PC-3 (cell line): ENCODE measurements around the gene PRORP. TPM values are rescaled to one million over a fixed set of nuclear protein-coding genes. Genes with fewer than 3 reads are reported as not detected.
A peak's percentile ranks its signal among the peaks of the same experiment; 100 is the strongest.

Source experiments
- ATAC-seq: fragments of 200-7000 bp; cut with Tn5 transposase; 2 replicates; pipeline ENCODE4 v1.9.1; 2020; ENCODE audit warnings: mild to moderate bottlenecking, moderate library complexity
- BruUV-seq: library from RNA; stranded (reverse); fragments of 400-500 nt; replicated peaks from 2 replicates; lab custom pipeline; 2021; lab: Mats Ljungman, UMichigan
- CTCF ChIA-PET: fragments of 300-600 bp; sonication (Branson Sonifier 250); formaldehyde crosslinking; loops from one replicate; lab custom pipeline; 2022; ENCODE audit warnings: antibody characterized with exemption; lab: Charles Lee
- POLR2A ChIA-PET: fragments of 300-600 bp; sonication (Branson Sonifier 250); formaldehyde crosslinking; loops from one replicate; lab custom pipeline; 2022; ENCODE audit warnings: antibody characterized with exemption; ENCODE audit not compliant: unreplicated experiment; lab: Charles Lee
- DNase-seq: peaks from one replicate; pipeline ENCODE4 v3.0.0-alpha.2; 2015
- H2AFZ ChIP-seq: fragments of 300-600 bp; sonication (generic); 2 replicates; pipeline ENCODE4 v1.6.0; 2016; ENCODE audit warnings: antibody characterized with exemption, low read length
- H3F3A ChIP-seq: fragments of 300-600 bp; sonication (generic); one replicate; pipeline ENCODE4 v1.6.0; 2017; ENCODE audit warnings: antibody characterized with exemption, low read length, control low read depth, mild to moderate bottlenecking; ENCODE audit not compliant: unreplicated experiment
- H3K27ac ChIP-seq: fragments of 300-600 bp; sonication (generic); 2 replicates; pipeline ENCODE4 v1.5.1; 2016; ENCODE audit warnings: mild to moderate bottlenecking, low read length
- H3K27me3 ChIP-seq: fragments of 300-600 bp; sonication (generic); 2 replicates; pipeline ENCODE4 v1.6.1; 2016; ENCODE audit warnings: low read length, mixed read lengths
- H3K36me3 ChIP-seq: fragments of 300-600 bp; sonication (generic); 2 replicates; pipeline ENCODE4 v1.6.1; 2016; ENCODE audit warnings: low read depth, mixed run types, low read length, mixed read lengths
- H3K4me1 ChIP-seq: fragments of 300-600 bp; sonication (generic); 2 replicates; pipeline ENCODE4 v1.5.1; 2016; ENCODE audit warnings: low read length; ENCODE audit not compliant: insufficient read depth
- H3K4me2 ChIP-seq: fragments of 300-600 bp; sonication (generic); 2 replicates; pipeline ENCODE4 v1.6.0; 2016; ENCODE audit warnings: low read length
- H3K4me3 ChIP-seq: fragments of 300-600 bp; sonication (generic); 2 replicates; pipeline ENCODE4 v1.5.1; 2016; ENCODE audit warnings: mild to moderate bottlenecking, low read length, mixed read lengths
- H3K79me2 ChIP-seq: fragments of 300-600 bp; sonication (generic); 2 replicates; pipeline ENCODE4 v1.6.1; 2017; ENCODE audit warnings: low read length, mixed read lengths
- H3K9ac ChIP-seq: fragments of 300-600 bp; sonication (generic); 2 replicates; pipeline ENCODE4 v1.6.0; 2016; ENCODE audit warnings: mild to moderate bottlenecking, low read length
- H3K9me2 ChIP-seq: fragments of 300-600 bp; sonication (generic); replicated peaks from 2 replicates; pipeline ENCODE4 v1.6.1; 2016; ENCODE audit warnings: mixed run types, low read length, mixed read lengths
- H3K9me3 ChIP-seq: fragments of 300-600 bp; sonication (generic); 2 replicates; pipeline ENCODE4 v1.6.1; 2016; ENCODE audit warnings: low read length, mixed read lengths
- H4K20me1 ChIP-seq: fragments of 300-600 bp; sonication (generic); 2 replicates; pipeline ENCODE4 v1.6.1; 2016; ENCODE audit warnings: low read length, mixed read lengths
- EZH2 ChIP-seq: fragments of 300-600 bp; sonication (generic); IDR thresholded peaks from one replicate; pipeline ENCODE4 v1.6.1; 2017; ENCODE audit warnings: antibody characterized with exemption, mild to moderate bottlenecking, low read length; ENCODE audit not compliant: unreplicated experiment
- EZH2phosphoT487 ChIP-seq: fragments of 300-600 bp; sonication (generic); IDR thresholded peaks from 2 replicates; pipeline ENCODE4 v1.6.1; 2018; ENCODE audit warnings: mild to moderate bottlenecking, antibody characterized with exemption, low read length, borderline replicate concordance
- intact Hi-C: fragments of 100-400 bp; cut with micrococcal nuclease; formaldehyde crosslinking; loops from 2 replicates; pipeline ENCODE4 v1.9.0; 2023
- total RNA-seq: library from RNA; depleted of rRNA; stranded (reverse); fragments of >200 nt; gene quantifications from 2 replicates; pipeline ENCODE4 v1.2.3, GENCODE V29; 2014
- TF ChIP-seq, protein P1 (sequence below): fragments of 300-600 bp; sonication (generic); conservative IDR thresholded peaks from 2 replicates; pipeline ENCODE4 v1.5.1; 2017; ENCODE audit warnings: antibody characterized with exemption, low read depth, mild to moderate bottlenecking, low read length

The PRORP gene
- total RNA-seq, 1 experiment from 2014 or later: 25.3 TPM

DNA sequence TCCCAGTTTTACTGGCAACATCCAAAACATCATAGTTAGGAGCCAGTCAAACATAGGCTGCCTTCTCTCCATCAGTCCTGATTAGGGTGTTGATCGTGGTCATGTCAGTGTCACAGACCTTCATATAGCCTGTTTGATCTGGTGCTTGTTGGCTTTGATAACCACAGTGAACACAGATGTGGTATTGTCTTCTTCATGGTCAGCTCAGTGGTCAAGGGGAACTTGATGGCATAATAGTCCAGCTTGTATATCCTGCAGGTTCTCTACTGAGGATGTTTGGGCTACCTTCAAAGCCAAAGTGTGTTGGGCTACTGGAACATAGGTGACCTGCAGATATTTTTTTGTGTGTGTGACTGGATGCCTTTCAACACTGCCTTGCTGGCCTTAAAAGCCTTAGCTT lies 21.7 kb downstream of the PRORP start:
- Histone ChIP-seq H3K9me2 (no peaks in the 10 kb centered on the region), H3K79me2 (peaks cover 6% of the 10 kb centered on the region; the same call in 1 of the 2 replicates), H3K27ac (no peak overlapping the region), H3K4me2 (no peak overlapping the region), H3K36me3 (0 out of 2 replicates have a peak, but pooled peaks cover 5% of the 10 kb centered on the region), H3K4me3 (no peak overlapping the region), H2AFZ (no peak overlapping the region), H3F3A (no peaks in the 10 kb centered on the region), H3K27me3 (no peaks in the 10 kb centered on the region), H3K4me1 (peaks cover 10% of the 10 kb centered on the region), H4K20me1 (no peaks in the 10 kb centered on the region), H3K9me3 (no peaks in the 10 kb centered on the region), H3K9ac (no peak overlapping the region)
- intact Hi-C loops: loop anchor here (5.0 kb wide), 1 partner anchor 543 kb away; no protein-coding TSS in a partner anchor
- ChIA-PET POLR2A (interaction anchor here (0.6 kb wide), 1 partner anchor 13 kb away, joined by 3 read pairs; no protein-coding TSS in a partner anchor), CTCF (no interaction called here)
- no TSS peak for BruUV-seq
- no peak for DNase-seq
- ATAC-seq: no peak
- no peak for TF ChIP-seq EZH2
- TF ChIP-seq, protein P1, sequence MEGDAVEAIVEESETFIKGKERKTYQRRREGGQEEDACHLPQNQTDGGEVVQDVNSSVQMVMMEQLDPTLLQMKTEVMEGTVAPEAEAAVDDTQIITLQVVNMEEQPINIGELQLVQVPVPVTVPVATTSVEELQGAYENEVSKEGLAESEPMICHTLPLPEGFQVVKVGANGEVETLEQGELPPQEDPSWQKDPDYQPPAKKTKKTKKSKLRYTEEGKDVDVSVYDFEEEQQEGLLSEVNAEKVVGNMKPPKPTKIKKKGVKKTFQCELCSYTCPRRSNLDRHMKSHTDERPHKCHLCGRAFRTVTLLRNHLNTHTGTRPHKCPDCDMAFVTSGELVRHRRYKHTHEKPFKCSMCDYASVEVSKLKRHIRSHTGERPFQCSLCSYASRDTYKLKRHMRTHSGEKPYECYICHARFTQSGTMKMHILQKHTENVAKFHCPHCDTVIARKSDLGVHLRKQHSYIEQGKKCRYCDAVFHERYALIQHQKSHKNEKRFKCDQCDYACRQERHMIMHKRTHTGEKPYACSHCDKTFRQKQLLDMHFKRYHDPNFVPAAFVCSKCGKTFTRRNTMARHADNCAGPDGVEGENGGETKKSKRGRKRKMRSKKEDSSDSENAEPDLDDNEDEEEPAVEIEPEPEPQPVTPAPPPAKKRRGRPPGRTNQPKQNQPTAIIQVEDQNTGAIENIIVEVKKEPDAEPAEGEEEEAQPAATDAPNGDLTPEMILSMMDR: no peak
- no peak for TF ChIP-seq EZH2phosphoT487

- peaks cover 8% of the 10 kb centered on the region; the same call in 1 of the 2 replicates for H3K79me2 ChIP-seq
- no peaks in the 10 kb centered on the region for H3K9me2 ChIP-seq
- no TSS peak for BruUV-seq
- H4K20me1 ChIP-seq: no peaks in the 10 kb centered on the region
- CTCF ChIA-PET: interaction anchor here (0.6 kb wide), 2 partner anchors 61 to 106 kb away, joined by 3 to 9 read pairs; no protein-coding TSS in a partner anchor
- H3K27me3 ChIP-seq: no peaks in the 10 kb centered on the region
- peak overlapping the region; percentile 22; the same call in 1 of the 2 replicates for H3K27ac ChIP-seq
- DNase-seq: peak; percentile 65
- POLR2A ChIA-PET: no interaction called here
- H3K4me1 ChIP-seq: peaks cover 10% of the 10 kb centered on the region
- 0 out of 2 replicates have a peak, but pooled peaks cover 5% of the 10 kb centered on the region for H3K36me3 ChIP-seq
- H3F3A ChIP-seq: no peaks in the 10 kb centered on the region
- H3K4me2 ChIP-seq: no peak overlapping the region
- H3K9me3 ChIP-seq: no peaks in the 10 kb centered on the region
- H2AFZ ChIP-seq: no peak overlapping the region
- TF ChIP-seq, protein P1: no peak
- TF ChIP-seq EZH2phosphoT487: no peak
- no peak for TF ChIP-seq EZH2
- peak; percentile 93 for ATAC-seq
- intact Hi-C loops: no loop called here
- H3K4me3 ChIP-seq: no peak overlapping the region
- no peak overlapping the region for H3K9ac ChIP-seq
Observed at GRCh38 chr14:35146711-35147149, 24.4 kb downstream of the PRORP start.

DNA sequence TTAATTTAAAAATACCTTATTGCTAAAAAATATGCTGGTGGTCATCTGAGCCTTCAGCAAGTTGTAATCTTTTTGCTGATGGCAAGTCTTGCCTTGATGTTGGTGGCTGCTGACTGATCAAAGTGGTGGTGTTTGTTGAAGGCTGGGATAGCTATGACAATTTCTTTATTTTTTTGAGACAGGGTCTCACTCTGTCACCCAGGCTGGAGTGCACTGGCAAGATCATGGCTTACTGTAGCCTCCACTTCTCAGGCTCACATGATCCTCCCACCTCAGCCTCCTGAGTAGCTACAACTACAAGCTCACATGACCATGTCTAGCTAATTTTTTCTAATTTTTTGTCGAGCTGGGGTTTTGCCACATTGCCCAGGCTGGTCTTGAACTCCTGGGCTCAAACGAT lies 24.8 kb downstream of the PRORP start:
- no peak for DNase-seq
- H3K9ac ChIP-seq: no peak overlapping the region
- H3K4me2 ChIP-seq: no peak overlapping the region
- H3K9me2 ChIP-seq: no peaks in the 10 kb centered on the region
- no peak overlapping the region; the same call in 1 of the 2 replicates for H3K27ac ChIP-seq
- H3K4me3 ChIP-seq: no peak overlapping the region
- 0 out of 2 replicates have a peak, but pooled peaks cover 5% of the 10 kb centered on the region for H3K36me3 ChIP-seq
- ChIA-PET POLR2A (no interaction called here), CTCF (interaction anchor here (0.6 kb wide), 1 partner anchor 186 kb away, joined by 6 read pairs; no protein-coding TSS in a partner anchor)
- H3F3A ChIP-seq: no peaks in the 10 kb centered on the region
- H3K9me3 ChIP-seq: no peaks in the 10 kb centered on the region
- no peak for ATAC-seq
- H3K27me3 ChIP-seq: no peaks in the 10 kb centered on the region
- TF ChIP-seq, protein P1: no peak
- H3K4me1 ChIP-seq: peaks cover 10% of the 10 kb centered on the region
- no TSS peak for BruUV-seq
- intact Hi-C loops: no loop called here
- H2AFZ ChIP-seq: no peak overlapping the region
- peaks cover 8% of the 10 kb centered on the region; the same call in 1 of the 2 replicates for H3K79me2 ChIP-seq
- no peaks in the 10 kb centered on the region for H4K20me1 ChIP-seq
